ENCODE data around the gene MSL3.

MSL3 gene

DNA sequence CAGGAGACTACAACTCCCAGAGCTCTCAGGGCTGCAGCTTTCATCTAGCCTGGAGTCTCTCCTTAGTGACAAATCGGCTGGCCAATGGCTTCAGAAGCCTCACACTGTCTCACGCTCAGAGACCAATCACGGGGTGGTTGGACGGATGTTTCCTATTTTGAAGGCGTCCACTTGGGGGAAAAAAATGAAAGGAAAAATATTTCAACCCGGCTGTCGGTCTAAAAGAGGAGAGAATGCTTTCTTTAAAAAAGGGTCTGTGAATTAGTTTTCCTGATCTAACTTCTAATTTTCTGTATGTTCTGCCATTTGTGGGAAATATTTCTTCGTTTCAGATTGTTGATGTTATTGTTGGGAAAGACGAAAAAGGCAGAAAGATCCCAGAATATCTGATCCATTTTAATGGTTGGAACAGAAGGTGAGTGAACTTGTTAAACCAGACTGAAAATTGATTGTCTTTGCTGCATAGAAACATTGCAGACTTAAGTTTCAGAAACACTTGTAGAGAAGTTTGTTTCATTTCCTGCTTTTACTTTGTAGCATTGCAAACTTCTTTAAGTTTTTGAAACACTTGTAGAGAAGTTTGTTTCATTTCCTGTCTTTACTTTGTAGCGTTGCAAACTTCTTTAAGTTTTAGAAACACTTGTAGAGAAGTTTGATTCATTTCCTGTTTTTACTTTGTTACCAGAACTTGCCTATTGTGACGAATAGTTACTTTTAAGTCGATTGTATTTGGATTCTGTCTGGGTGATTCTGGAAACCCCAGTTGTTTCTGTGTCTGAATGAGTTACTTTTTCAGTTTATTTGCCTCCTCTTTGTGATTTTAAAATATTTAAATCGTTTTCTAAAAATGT lies 1.6 kb downstream of the MSL3 start:
- DNase-seq = peak; percentile 91

DNA sequence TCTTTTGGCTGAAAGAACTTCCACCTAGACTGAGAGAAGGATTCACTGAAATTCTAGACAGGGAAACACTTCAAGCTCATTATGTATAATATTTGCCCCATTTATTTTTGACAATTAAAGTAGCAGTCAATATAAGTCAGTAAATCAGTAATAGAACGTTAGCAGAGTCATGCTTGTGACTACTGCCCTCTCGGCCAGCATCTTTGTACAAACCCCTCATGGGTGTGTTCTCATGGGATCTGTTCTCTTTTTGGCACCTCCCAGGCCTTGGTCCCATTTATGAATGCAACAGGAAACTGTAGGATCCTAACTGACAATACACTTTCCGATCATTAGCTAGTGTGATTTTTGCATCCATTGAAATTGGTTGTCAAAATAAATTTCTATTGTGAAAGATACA lies 2.9 kb downstream of the MSL3 start:
- no peak for DNase-seq

GRCh38 chrX:11764602-11765067 lies 6.6 kb downstream of the MSL3 start:
- no peak for DNase-seq

GRCh38 chrX:11765449-11765848 lies 7.4 kb downstream of the MSL3 start:
- no peak for DNase-seq

GRCh38 chrX:11766487-11766886 lies 8.4 kb downstream of the MSL3 start:
- no peak for DNase-seq

DNA sequence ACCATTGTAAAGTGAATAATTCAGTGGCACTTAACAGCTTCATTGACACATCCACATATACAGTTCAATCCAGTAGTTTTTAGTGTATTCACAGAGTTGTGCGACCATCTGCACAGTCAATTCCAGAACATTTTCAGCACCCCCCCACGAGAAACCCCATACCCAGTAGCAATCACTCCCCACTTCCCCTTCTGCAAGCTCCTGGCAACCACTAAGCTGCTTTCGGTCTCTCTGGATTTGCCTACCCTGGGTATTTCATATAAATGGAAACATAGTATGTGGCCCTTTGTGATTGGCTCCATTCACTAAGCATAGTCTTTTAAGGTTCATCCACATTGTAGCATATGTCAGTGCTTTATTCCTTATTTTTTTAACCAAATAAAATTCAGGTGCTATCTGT lies 10.0 kb downstream of the MSL3 start:
- peak; percentile 34 for DNase-seq

DNA sequence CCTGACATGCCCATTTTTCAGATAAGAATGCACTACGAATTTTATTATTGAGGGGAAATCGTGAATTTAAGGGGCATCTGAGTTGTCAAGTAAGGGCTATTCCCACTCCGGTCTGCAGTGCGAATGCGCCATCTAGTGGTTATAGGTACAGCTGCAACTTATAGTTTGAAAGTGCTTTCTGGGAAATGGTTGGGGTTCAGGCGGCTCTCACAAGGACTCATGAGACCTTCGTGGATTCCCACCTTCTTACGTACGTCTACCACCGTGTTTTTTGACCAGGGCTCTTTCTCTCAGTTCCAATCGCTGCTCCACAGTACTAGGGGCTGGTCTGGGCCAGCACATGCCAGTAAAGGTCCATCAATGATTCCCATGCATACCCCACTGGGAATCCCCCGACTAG lies 12.3 kb downstream of the MSL3 start:
- DNase-seq = peak; percentile 55

- DNase-seq = no peak
These were observed 20.2 kb downstream of the MSL3 start for GRCh38 chrX:11778230-11778629.

GRCh38 chrX:11781133-11781532 lies 23.1 kb downstream of the MSL3 start:
- no peak for DNase-seq

DNA sequence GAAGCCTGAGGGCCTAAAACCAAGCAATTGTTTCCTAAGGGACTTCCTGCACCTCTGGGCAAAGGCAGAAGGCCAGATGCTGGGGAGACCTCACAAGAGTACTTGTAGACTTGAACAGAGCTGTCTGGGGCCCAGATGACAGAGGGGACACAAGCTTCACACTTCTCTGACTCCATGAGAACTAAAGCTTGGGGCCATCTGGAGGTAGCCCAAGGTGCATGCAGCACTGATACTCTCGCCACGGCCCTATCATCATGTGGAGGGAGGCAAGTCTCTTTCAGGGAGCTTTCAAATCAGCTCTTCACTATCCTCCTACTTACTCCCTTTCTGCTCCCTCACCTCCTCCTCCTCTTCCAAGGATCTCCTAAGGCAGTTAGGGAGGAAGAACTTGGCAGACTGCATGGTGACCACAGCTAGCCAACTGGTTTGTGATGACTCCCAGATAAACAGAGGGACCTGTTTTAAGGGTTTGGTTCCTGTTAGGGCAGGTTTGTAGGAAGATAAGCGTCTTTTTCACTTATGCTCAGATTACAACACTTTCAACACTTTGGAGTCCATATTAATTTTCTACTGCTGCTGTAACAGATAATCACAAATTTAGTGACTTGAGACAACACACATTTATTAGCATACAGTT lies 23.8 kb downstream of the MSL3 start:
- no peak for DNase-seq

DNA sequence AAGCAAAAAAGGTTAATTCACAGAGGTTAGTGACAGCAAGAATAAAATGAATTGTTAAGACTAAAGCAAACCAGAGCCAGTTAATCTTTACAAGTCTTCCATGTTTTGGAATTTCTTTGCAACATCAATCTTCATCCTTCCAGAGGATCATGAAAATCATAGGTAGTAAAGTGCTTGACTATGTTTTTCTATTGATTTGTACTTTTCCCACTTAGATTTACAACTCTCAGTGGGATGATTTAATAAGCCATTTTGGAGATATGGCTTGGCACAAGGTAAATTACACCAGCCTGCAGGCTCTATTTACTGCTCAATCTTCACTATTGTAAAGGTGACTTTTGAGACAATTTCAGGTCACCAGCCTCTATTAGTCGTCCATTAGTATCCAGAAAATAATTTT lies 26.5 kb downstream of the MSL3 start:
- DNase-seq = no peak

DNA sequence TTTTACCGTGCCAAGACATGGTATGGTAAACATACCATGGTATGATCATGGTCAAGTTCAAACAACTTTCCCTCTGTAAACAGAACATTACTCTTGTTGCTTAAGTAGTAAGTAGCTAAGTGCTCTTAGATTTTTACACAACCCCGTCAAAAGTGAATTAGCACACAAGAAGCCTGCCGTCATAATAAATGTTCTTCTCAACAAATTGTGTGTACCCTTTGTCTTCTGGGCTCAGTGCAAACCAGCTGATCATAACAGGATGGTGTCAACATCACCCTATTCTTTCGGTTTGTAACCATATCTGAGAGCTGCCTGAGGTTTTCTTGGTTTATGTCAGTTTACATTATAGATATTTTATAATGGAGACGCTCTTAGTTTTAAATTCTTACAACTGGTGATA lies 28.8 kb downstream of the MSL3 start:
- no peak for DNase-seq

DNA sequence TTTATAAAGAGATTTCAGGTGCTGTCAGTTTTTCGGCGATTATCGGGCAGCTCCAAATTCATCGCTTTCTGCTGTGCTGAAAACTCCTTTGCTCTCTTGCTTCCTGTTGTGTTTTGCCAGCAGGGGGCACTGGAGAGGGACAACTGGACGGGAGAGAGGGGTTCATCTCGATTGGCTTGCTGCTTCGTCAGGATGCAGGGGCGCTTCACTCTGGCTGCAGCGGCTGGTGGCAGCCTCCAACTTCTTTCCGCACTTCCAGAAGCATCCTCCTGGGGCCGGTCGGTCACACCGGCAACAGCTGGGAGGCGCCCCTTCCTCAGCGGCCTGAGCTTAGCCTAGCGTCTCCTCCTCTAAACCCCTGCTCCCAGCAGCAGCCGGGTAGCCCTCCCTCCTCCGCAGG lies 29.5 kb downstream of the MSL3 start:
- no peak for DNase-seq

DNA sequence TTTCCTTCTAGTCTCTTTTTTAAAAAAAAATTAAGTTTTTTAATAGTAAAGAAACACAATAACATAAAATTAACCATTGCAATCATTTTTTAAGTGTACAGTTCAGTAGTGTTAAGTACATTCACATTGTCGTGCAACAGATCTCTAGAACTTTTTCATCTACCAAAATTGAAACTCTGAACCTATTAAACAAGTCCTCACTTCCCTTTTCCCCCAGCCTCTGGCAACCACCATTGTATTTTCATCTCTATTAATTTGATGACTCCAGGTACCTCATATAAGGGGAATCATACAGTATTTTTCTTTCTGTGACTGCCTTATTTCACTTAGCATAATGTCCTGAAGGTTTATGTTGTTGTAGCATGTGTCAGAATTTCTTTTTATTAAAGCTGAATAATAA lies 31.8 kb downstream of the MSL3 start:
- peak; percentile 52 for DNase-seq

- peak; percentile 8 for DNase-seq
These were observed 33.1 kb downstream of the MSL3 start for GRCh38 chrX:11791090-11791489.

DNA sequence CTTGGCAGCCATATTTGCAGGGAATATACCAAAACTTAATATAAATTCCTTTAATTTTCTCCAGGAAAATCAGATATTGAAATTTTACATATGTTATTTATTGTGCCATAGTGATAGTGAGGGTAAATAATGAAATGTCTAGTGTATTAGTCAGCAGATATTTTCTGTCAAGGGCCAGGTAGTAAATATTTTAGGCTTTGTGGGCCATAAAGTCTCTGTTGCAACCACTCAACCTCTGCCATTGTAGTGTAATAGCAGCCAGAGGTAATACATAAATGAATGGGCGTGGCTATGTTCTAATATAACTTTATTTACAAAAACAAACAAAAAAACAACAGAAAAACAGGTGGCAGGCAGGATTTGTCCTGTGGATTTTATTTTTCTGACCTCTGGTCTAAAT lies 33.5 kb downstream of the MSL3 start:
- DNase-seq = no peak

DNA sequence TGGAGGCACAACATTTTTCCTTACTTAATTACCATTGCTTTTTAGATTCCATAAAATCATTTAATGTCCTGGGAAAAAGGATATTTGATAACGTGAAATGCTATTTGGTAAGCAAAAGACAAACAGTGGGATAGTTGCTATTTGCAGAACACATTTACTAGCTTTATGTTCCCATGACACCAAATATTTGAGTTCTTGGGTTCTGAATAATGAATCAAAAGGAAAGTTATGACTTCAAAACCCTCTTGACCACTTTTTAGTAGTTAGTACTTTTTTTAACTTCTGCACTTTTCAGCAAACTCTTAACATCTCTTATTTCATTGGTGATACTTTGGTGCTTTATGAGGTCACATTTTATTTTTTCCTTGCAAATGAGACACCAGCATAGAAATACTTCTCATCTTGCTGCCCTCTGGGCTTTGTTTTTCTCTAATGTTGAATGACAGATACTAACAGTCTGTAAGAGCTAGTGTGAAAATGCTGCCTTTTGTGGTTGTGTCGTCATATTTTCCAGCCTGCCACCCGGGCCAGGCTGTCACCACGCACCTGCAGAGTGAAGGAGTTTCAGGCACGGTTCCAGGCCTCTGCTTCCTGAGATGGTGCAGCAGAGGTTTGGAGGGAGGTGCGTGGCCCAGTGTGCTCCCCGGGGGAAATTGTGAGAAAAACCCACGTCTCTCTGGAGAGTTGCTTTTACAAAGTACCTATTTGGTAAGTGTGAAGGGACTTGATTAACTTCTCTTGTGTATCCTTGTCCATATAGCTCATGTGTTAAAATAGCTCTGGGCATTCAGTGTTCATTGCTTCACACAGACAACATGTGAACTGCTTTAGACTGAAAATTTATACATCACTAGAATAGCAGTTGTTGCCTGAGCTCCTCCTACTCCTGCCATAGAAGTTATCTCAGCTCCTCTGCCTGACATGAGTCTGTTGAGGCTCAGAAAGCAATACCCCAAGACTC lies 34.7 kb downstream of the MSL3 start:
- peak; percentile 92 for DNase-seq

- no peak for DNase-seq
These were observed 35.7 kb downstream of the MSL3 start for GRCh38 chrX:11793734-11794133.

GRCh38 chrX:11813341-11813740 lies 55.3 kb downstream of the MSL3 start:
- DNase-seq = no peak

Measured in RPMI8226 (cell line).